Measurements from ENCODE around the gene KCNG1. TPM values are rescaled to one million over a fixed set of nuclear protein-coding genes. Genes with fewer than 3 reads are reported as not detected.

KCNG1 gene, protein sequence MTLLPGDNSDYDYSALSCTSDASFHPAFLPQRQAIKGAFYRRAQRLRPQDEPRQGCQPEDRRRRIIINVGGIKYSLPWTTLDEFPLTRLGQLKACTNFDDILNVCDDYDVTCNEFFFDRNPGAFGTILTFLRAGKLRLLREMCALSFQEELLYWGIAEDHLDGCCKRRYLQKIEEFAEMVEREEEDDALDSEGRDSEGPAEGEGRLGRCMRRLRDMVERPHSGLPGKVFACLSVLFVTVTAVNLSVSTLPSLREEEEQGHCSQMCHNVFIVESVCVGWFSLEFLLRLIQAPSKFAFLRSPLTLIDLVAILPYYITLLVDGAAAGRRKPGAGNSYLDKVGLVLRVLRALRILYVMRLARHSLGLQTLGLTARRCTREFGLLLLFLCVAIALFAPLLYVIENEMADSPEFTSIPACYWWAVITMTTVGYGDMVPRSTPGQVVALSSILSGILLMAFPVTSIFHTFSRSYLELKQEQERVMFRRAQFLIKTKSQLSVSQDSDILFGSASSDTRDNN
- 14.5 to 21.6 TPM (median 16.3 TPM) in 5 replicates for total RNA-seq (2022; extraction: Qiagen RNA extraction; ENCODE audit: low read depth)

GRCh38 chr20:51022803-51023616 lies at the start of gene KCNG1:
KCNG1 (minus strand) TSS chr20:51023107; CDS start chr20:51010338, 12,769 bp downstream.

DNA sequence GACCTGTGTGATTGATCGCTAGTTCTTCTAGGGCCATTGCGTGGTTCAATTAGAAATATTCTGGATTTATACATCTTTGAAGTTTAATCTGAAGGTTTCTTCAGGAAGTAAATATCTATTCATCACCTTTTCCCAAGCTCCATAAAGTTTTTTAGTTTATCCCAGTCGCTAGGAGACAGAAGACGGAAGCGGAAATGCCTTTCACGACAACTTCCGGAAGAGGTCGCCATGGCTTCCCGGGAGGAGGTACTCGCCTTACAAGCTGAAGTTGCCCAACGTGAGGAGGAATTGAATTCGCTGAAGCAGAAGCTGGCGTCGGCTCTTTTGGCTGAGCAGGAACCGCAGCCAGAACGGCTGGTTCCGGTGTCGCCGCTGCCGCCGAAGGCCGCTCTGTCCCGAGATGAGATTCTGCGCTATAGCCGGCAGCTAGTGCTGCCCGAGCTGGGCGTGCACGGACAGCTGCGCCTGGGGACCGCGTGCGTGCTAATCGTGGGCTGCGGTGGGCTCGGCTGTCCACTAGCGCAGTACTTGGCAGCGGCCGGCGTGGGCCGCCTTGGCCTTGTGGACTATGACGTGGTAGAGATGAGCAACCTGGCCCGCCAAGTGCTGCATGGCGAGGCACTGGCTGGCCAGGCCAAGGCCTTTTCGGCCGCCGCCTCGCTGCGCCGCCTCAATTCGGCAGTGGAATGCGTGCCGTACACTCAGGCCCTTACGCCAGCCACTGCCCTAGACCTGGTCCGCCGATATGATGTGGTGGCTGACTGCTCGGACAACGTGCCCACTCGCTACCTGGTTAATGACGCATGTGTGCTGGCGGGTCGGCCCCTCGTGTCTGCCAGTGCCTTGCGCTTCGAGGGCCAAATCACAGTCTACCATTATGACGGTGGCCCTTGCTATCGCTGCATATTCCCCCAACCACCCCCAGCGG lies 64.0 kb downstream of the KCNG1 start, which contains the start of gene MOCS3:
MOCS3 (plus strand) TSS at position 204 of the 928 bp plus-strand sequence; CDS start at position 229, 25 bp downstream.

DNA sequence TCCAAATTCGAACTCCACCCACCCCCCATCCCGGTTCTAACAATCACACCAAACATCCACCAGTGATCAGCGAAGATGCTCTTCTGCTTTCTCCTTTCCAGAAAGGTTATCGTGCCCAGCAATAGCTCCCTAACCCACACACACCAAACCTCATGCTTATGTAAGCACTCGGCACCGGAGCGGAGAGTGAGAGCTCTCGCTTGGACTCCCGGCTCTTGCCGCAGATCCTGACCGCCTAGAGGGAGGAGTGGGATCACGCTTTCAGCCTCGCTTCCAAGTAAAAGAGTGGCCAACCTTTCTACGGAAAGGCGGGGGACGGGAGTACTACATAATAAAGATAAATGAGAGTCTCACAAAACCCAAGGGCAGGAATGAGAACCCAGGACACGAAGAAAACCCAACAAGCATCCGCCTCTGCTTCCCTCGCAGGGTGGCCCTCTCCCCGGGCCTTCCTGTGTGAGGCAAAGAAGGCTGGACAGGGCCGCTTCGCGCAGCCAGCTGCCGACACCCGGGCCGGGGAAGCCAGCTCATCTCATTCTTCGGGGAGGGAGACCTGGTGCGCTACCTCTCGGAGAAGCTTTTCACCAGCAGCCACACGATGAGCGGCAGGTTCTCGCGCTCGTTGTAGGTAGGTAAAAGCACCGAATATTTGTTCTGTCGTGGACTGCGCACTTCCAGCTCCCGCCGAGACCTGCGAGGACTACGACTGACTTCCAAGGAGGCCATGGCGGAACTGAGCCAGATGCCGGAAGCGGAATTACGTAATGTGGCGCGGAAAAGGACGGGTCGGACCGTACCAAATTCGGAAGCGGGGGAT lies 64.9 kb downstream of the KCNG1 start, which contains the start of gene DPM1:
DPM1 (minus strand) TSS at position 735 of the 817 bp plus-strand sequence; CDS start at position 726, 9 bp downstream.

Other genes with a start within 250 kb of the KCNG1 start
- 27.4 to 30.9 TPM (median 29.6 TPM) in 5 replicates for gene BCAS4, start 228.0 kb downstream of the KCNG1 start, total RNA-seq (2022; extraction: Qiagen RNA extraction; ENCODE audit: low read depth)
- 44.0 to 49.0 TPM (median 44.5 TPM) in 5 replicates for gene ADNP, start 91.7 kb downstream of the KCNG1 start, total RNA-seq (2022; extraction: Qiagen RNA extraction; ENCODE audit: low read depth)
- 67.1 to 87.1 TPM (median 75.2 TPM) in 5 replicates for gene DPM1, start 64.6 kb downstream of the KCNG1 start, total RNA-seq (2022; extraction: Qiagen RNA extraction; ENCODE audit: low read depth)
- 5.6 to 6.3 TPM (median 5.9 TPM) in 5 replicates for gene MOCS3, start 64.3 kb downstream of the KCNG1 start, total RNA-seq (2022; extraction: Qiagen RNA extraction; ENCODE audit: low read depth)

Measured in A549 treated with GW870086 at 1 μM for 4 hours (cell line).